CD4-positive, alpha-beta T cell (primary cell): ENCODE results near the gene CAND1. TPM values are rescaled to one million over a fixed set of nuclear protein-coding genes. Genes with fewer than 3 reads are reported as not detected.

Experiments used
- ATAC-seq: fragments of 200-7000 bp; cut with Tn5 transposase; one replicate; pipeline ENCODE4 v1.10.0; 2022; ENCODE audit warnings: mild to moderate bottlenecking; ENCODE audit not compliant: poor library complexity
- CTCF ChIA-PET: fragments of 350-600 bp; sonication (Branson Sonifier 250); formaldehyde crosslinking; loops from one replicate; lab custom pipeline; 2021; ENCODE audit warnings: antibody characterized with exemption, inconsistent platforms; lab: Charles Lee
- POLR2A ChIA-PET: fragments of 350-600 bp; sonication (Branson Sonifier 250); formaldehyde crosslinking; loops from one replicate; lab custom pipeline; 2021; ENCODE audit warnings: antibody characterized with exemption, inconsistent platforms; lab: Charles Lee
- DNase-seq, 14 experiments: peaks; one replicate each; pipeline ENCODE4 v3.0.0-alpha.2; 2013 to 2020; ENCODE audit warnings: mixed read lengths in 2 of 14
- H3K27ac ChIP-seq, 2 donors: one replicate each; pipeline versions ENCODE4 v1.5.1 to v1.7.0; 2013; ENCODE audit warnings: low read length in 2 of 2, low read depth in 1 of 2, mild to moderate bottlenecking in 1 of 2
- H3K27me3 ChIP-seq, 2 experiments: 1 replicate in 1 of 2; 2 replicates in 1 of 2; pipeline versions ENCODE4 v1.6.1 to v1.7.0; 2013; ENCODE audit warnings: low read length in 2 of 2, control low read depth in 1 of 2, mild to moderate bottlenecking in 1 of 2, moderate library complexity in 1 of 2; ENCODE audit not compliant: insufficient read depth in 2 of 2, control insufficient read depth in 1 of 2
- H3K36me3 ChIP-seq: one replicate; pipeline ENCODE4 v1.6.1; 2013; ENCODE audit warnings: low read length, control low read depth; ENCODE audit not compliant: insufficient read depth
- H3K4me1 ChIP-seq: one replicate; pipeline ENCODE4 v1.6.1; 2013; ENCODE audit warnings: low read length, control low read depth; ENCODE audit not compliant: insufficient read depth
- H3K4me3 ChIP-seq: one replicate; pipeline ENCODE4 v1.5.1; 2013; ENCODE audit warnings: mild to moderate bottlenecking, low read length, moderate library complexity
- H3K9me3 ChIP-seq, 2 experiments: 1 replicate in 1 of 2; 2 replicates in 1 of 2; pipeline versions ENCODE4 v1.6.1 to v1.7.0; 2013; ENCODE audit warnings: low read length in 2 of 2, mild to moderate bottlenecking in 2 of 2, control low read depth in 1 of 2, moderate library complexity in 1 of 2; ENCODE audit not compliant: control insufficient read depth in 1 of 2, insufficient read depth in 1 of 2
- H3K27ac Mint-ChIP-seq: one replicate; pipeline ENCODE4 v1.8.0; 2020; ENCODE audit warnings: mixed read lengths
- H3K27me3 Mint-ChIP-seq: one replicate; pipeline ENCODE4 v1.8.0; 2021; ENCODE audit warnings: mixed read lengths
- H3K36me3 Mint-ChIP-seq: one replicate; pipeline ENCODE4 v1.8.0; 2021; ENCODE audit warnings: low read depth, mixed read lengths
- H3K4me1 Mint-ChIP-seq: one replicate; pipeline ENCODE4 v1.8.0; 2021; ENCODE audit warnings: low read depth, mixed read lengths
- H3K4me3 Mint-ChIP-seq: one replicate; pipeline ENCODE4 v1.8.0; 2020; ENCODE audit warnings: mild to moderate bottlenecking, mixed read lengths
- H3K9me3 Mint-ChIP-seq: one replicate; pipeline ENCODE4 v1.8.0; 2020; ENCODE audit warnings: mixed read lengths
- intact Hi-C, 2 experiments: fragments of 100-400 bp; cut with DNase I in 1 of 2; cut with micrococcal nuclease in 1 of 2; formaldehyde crosslinking; loops; one replicate each; pipeline versions ENCODE4 v1.15.1 to v1.9.0; 2023 to 2025; cut with DNase I, micrococcal nuclease
- total RNA-seq, 174 experiments: library from RNA in 2 of 174; stranded (reverse) in 2 of 174; gene quantifications; one replicate each; pipeline ENCODE4 v1.2.3 and lab custom pipeline; 2021 to 2026
- TF ChIP-seq, protein P1 (sequence below): fragments of 200-600 bp; IDR thresholded peaks from one replicate; pipeline ENCODE4 v1.8.0; 2022; ENCODE audit warnings: antibody characterized with exemption, mild to moderate bottlenecking

The CAND1 gene
- total RNA-seq, 2 experiments from 2014 or later, result 118 to 124 TPM

DNA sequence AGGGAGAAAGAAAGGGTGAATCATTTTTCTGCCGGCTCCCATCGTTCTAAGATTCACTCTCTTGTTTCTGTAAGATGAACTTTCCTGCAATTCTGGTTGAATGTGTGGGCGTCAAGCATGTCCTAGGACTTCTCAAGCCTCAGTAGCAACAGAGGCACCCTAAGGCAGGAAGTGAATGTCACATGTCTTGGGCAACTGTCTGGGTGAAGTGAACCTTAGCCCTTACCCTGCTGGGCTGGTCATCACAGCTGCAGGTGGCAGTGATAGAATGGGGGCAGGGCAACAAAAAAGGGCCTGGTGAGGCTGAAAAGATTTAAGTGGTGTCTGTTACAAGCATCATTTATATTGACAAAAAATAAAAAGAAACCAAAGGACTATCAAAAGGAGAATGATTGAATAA lies 45.9 kb upstream of the CAND1 start:
- ATAC-seq (no peak), DNase-seq (no peak)
- H3K9me3 ChIP-seq, result no peaks in the 10 kb centered on the region
- no peak overlapping the region for H3K27ac Mint-ChIP-seq
- H3K4me1 Mint-ChIP-seq, result no peaks in the 10 kb centered on the region
- H3K27me3 ChIP-seq, result no peaks in the 10 kb centered on the region
- intact Hi-C loops, result no loop called here
- CTCF ChIA-PET, result interaction anchor here (0.6 kb wide), 1 partner anchor 246 kb away, joined by 3 read pairs; no protein-coding TSS in a partner anchor
- H3K36me3 ChIP-seq, result no peaks in the 10 kb centered on the region
- POLR2A ChIA-PET, result no interaction called here
- no peak overlapping the region for H3K4me3 Mint-ChIP-seq
- no peaks in the 10 kb centered on the region for H3K4me1 ChIP-seq
- H3K27me3 Mint-ChIP-seq, result no peaks in the 10 kb centered on the region
- H3K9me3 Mint-ChIP-seq, result no peaks in the 10 kb centered on the region
- H3K4me3 ChIP-seq, result no peak overlapping the region
- TF ChIP-seq, protein P1, sequence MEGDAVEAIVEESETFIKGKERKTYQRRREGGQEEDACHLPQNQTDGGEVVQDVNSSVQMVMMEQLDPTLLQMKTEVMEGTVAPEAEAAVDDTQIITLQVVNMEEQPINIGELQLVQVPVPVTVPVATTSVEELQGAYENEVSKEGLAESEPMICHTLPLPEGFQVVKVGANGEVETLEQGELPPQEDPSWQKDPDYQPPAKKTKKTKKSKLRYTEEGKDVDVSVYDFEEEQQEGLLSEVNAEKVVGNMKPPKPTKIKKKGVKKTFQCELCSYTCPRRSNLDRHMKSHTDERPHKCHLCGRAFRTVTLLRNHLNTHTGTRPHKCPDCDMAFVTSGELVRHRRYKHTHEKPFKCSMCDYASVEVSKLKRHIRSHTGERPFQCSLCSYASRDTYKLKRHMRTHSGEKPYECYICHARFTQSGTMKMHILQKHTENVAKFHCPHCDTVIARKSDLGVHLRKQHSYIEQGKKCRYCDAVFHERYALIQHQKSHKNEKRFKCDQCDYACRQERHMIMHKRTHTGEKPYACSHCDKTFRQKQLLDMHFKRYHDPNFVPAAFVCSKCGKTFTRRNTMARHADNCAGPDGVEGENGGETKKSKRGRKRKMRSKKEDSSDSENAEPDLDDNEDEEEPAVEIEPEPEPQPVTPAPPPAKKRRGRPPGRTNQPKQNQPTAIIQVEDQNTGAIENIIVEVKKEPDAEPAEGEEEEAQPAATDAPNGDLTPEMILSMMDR, result no peak
- H3K27ac ChIP-seq, result no peak overlapping the region
- no peaks in the 10 kb centered on the region for H3K36me3 Mint-ChIP-seq

- H3K4me1 ChIP-seq, result no peaks in the 10 kb centered on the region
- Mint-ChIP-seq H3K4me3 (no peak overlapping the region), H3K36me3 (no peaks in the 10 kb centered on the region), H3K4me1 (no peaks in the 10 kb centered on the region), H3K9me3 (peaks cover 6% of the 10 kb centered on the region), H3K27me3 (peaks cover 23% of the 10 kb centered on the region), H3K27ac (no peak overlapping the region)
- ChIA-PET POLR2A (no interaction called here), CTCF (no interaction called here)
- no peak overlapping the region for H3K4me3 ChIP-seq
- no peaks in the 10 kb centered on the region for H3K9me3 ChIP-seq
- ATAC-seq, result no peak
- DNase-seq, result no peak
- TF ChIP-seq, protein P1, result no peak
- H3K36me3 ChIP-seq, result no peaks in the 10 kb centered on the region
- no peak overlapping the region for H3K27ac ChIP-seq
- H3K27me3 ChIP-seq, result peaks cover 0 to 14% of the 10 kb centered on the region in 2 experiments
- intact Hi-C loops, result loop anchor here in 1 of 2 experiments (10.0 kb wide), 1 partner anchor 212 kb away; no protein-coding TSS in a partner anchor
These were observed 31.9 kb upstream of the CAND1 start for GRCh38 chr12:67237231-67237630.

DNA sequence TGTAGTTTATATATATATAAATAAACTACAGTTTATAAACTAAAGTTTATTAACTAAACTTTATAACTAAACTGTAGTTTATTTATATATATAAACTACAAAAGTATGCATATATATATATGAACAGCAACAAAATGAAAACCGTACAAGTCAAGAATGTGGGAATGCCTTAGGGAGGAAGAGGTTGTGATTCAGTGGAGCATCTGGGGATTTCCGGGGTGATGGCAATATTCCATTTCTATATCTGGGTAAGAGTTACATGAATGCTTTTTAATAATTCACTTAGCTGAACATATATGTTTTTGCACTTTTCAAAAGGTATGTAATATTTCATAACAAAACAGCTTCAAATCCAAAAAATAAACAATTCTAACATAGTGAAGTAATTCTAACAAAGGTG lies 30.1 kb upstream of the CAND1 start:
- Histone ChIP-seq H3K36me3 (no peaks in the 10 kb centered on the region), H3K4me3 (no peak overlapping the region), H3K9me3 (no peaks in the 10 kb centered on the region), H3K4me1 (no peaks in the 10 kb centered on the region), H3K27me3 (peaks cover 0 to 7% of the 10 kb centered on the region in 2 experiments), H3K27ac (no peak overlapping the region)
- Mint-ChIP-seq H3K36me3 (no peaks in the 10 kb centered on the region), H3K9me3 (peaks cover 6% of the 10 kb centered on the region), H3K27ac (no peak overlapping the region), H3K4me3 (no peak overlapping the region), H3K4me1 (no peaks in the 10 kb centered on the region), H3K27me3 (peaks cover 10% of the 10 kb centered on the region)
- no peak for ATAC-seq
- POLR2A ChIA-PET, result no interaction called here
- TF ChIP-seq, protein P1, result no peak
- DNase-seq, result no peak
- CTCF ChIA-PET, result no interaction called here
- intact Hi-C loops, result loop anchor here in 1 of 2 experiments (10.0 kb wide), 1 partner anchor 214 kb away; no protein-coding TSS in a partner anchor
